HL-60 (cell line): Measurements from ENCODE around the gene SART1.

Experiments
- DNase-seq, 2 experiments: peaks; one replicate each; pipeline ENCODE4 v3.0.0-alpha.2; 2010 to 2020; ENCODE audit warnings: low read depth in 1 of 2, low spot score in 1 of 2
- H3K27ac ChIP-seq: fragments of 250-450 bp; sonication (Bioruptor Pico); replicated peaks from 2 replicates; pipeline ENCODE4 v1.5.1; 2020; ENCODE audit warnings: mild to moderate bottlenecking, moderate library complexity
- H3K27me3 ChIP-seq: fragments of 250-450 bp; sonication (Bioruptor Pico); 2 replicates; pipeline ENCODE4 v1.5.1; 2021; ENCODE audit warnings: mild to moderate bottlenecking, moderate library complexity; ENCODE audit not compliant: insufficient read depth, poor library complexity, severe bottlenecking
- H3K4me3 ChIP-seq: replicated peaks from 2 replicates; pipeline ENCODE4 v1.5.1; 2011; ENCODE audit warnings: mild to moderate bottlenecking, control low read depth, low read length; ENCODE audit not compliant: insufficient read depth
- GABPA ChIP-seq: IDR thresholded peaks from 2 replicates; pipeline ENCODE4 v1.6.1; 2012; ENCODE audit warnings: low read depth
- POLR2AphosphoS5 ChIP-seq: IDR thresholded peaks from 2 replicates; pipeline ENCODE4 v1.6.1; 2012; ENCODE audit warnings: low read depth
- SPI1 ChIP-seq: IDR thresholded peaks from 2 replicates; pipeline ENCODE4 v1.6.1; 2012; ENCODE audit warnings: low read depth, mild to moderate bottlenecking, borderline replicate concordance
- TF ChIP-seq, protein P1 (sequence below): IDR thresholded peaks from 2 replicates; pipeline ENCODE4 v1.6.1; 2012; ENCODE audit warnings: low read depth; ENCODE audit not compliant: insufficient replicate concordance
- TF ChIP-seq, protein P2 (sequence below): IDR thresholded peaks from one replicate; pipeline ENCODE4 v1.5.1; 2011; ENCODE audit warnings: low read length, control low read depth, inconsistent platforms; ENCODE audit not compliant: insufficient read depth

The SART1 gene

DNA sequence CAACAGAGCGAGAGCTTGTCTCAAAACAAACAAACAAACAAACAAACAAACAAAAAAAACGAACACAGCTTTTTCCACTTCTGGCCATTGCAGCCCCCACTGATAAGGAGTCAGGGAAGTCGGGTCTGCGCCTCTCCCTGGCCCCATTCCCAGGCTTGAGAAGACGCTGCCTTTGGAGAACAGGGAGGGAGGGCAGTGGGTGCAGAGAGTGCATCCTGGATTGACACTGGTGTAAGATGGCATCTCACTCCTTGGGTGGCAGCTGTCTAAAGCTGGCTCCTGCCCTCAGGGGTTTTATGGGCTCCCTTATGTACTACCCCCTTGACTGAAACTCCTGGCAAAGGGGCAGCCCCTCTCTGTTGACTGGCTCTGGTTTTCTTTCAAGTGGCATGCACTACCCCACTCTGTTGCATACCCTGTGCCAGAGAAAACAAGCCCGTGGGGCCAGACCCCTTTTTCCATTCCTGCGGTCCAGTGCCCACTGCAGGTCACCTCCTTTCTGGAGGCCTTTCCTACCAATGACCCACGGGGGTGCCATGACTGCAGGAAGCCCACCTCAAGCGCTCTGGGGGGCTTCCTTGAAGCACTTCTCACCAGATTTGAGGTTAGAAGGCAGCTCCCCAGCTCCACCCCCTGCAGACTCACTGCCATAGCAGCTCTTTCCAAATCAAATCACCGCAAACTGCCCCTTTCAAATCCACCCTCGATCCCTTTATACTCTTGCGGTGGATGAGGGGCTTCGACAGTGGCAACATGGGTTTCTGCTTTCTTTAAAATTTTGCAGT, 29.6 kb upstream of the SART1 start:
- Histone ChIP-seq H3K27me3 (no peaks in the 10 kb centered on the region), H3K27ac (no peak overlapping the region), H3K4me3 (no peak overlapping the region)

DNA sequence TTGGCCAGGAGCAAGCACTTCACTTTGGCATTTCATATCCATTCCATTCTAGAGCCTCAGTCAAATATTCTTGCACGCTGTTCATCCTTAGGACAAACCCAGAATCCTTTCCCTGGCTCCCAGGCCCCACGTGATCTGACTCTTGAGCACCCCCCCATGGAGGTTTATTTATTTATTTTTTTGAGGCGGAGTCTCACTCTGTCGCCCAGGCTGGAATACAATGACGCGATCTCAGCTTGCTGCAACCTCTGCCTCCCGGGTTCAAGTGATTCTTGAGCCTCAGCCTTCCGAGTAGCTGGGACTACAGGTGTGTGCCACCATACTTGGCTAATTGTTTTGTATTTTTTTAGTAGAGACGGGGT, 29.0 kb upstream of the SART1 start:
- Histone ChIP-seq H3K27me3 (no peaks in the 10 kb centered on the region), H3K4me3 (no peak overlapping the region), H3K27ac (no peak overlapping the region)
- no peak for TF ChIP-seq POLR2AphosphoS5
- no peak for TF ChIP-seq SPI1
- no peak for TF ChIP-seq GABPA
- TF ChIP-seq, protein P1, sequence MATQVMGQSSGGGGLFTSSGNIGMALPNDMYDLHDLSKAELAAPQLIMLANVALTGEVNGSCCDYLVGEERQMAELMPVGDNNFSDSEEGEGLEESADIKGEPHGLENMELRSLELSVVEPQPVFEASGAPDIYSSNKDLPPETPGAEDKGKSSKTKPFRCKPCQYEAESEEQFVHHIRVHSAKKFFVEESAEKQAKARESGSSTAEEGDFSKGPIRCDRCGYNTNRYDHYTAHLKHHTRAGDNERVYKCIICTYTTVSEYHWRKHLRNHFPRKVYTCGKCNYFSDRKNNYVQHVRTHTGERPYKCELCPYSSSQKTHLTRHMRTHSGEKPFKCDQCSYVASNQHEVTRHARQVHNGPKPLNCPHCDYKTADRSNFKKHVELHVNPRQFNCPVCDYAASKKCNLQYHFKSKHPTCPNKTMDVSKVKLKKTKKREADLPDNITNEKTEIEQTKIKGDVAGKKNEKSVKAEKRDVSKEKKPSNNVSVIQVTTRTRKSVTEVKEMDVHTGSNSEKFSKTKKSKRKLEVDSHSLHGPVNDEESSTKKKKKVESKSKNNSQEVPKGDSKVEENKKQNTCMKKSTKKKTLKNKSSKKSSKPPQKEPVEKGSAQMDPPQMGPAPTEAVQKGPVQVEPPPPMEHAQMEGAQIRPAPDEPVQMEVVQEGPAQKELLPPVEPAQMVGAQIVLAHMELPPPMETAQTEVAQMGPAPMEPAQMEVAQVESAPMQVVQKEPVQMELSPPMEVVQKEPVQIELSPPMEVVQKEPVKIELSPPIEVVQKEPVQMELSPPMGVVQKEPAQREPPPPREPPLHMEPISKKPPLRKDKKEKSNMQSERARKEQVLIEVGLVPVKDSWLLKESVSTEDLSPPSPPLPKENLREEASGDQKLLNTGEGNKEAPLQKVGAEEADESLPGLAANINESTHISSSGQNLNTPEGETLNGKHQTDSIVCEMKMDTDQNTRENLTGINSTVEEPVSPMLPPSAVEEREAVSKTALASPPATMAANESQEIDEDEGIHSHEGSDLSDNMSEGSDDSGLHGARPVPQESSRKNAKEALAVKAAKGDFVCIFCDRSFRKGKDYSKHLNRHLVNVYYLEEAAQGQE, result no peak
- TF ChIP-seq, protein P2, sequence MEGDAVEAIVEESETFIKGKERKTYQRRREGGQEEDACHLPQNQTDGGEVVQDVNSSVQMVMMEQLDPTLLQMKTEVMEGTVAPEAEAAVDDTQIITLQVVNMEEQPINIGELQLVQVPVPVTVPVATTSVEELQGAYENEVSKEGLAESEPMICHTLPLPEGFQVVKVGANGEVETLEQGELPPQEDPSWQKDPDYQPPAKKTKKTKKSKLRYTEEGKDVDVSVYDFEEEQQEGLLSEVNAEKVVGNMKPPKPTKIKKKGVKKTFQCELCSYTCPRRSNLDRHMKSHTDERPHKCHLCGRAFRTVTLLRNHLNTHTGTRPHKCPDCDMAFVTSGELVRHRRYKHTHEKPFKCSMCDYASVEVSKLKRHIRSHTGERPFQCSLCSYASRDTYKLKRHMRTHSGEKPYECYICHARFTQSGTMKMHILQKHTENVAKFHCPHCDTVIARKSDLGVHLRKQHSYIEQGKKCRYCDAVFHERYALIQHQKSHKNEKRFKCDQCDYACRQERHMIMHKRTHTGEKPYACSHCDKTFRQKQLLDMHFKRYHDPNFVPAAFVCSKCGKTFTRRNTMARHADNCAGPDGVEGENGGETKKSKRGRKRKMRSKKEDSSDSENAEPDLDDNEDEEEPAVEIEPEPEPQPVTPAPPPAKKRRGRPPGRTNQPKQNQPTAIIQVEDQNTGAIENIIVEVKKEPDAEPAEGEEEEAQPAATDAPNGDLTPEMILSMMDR, result no peak
- no peak for DNase-seq

More for the DNA sequence above, 29.6 kb upstream of the SART1 start:
- DNase-seq, result no peak
- TF ChIP-seq POLR2AphosphoS5 (no peak), GABPA (no peak), SPI1 (no peak)
- TF ChIP-seq, protein P2, result no peak
- TF ChIP-seq, protein P1, result no peak

DNA sequence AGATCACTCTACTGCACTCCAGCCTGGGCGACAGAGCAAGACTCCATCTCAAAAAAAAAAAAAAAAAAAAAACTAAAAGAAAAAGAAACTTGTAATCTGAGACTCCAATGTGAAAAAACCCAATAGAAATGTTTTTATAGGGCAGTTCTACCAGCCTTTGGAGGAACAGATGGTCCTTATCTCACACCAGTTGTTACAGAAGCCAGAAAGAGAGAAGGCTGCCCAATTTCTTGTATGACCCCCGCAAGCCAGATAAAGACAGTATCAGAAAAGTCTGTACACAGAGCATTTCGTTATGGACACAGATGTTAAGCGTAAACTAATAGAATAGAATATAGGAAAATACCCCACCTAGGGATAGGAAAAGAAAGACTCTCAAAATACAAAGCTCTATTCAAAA, 27.5 kb upstream of the SART1 start:
- Histone ChIP-seq H3K27ac (no peak overlapping the region), H3K27me3 (no peaks in the 10 kb centered on the region), H3K4me3 (no peak overlapping the region)
- no peak for DNase-seq
- no peak for TF ChIP-seq POLR2AphosphoS5
- no peak for TF ChIP-seq GABPA
- no peak for TF ChIP-seq SPI1

DNA sequence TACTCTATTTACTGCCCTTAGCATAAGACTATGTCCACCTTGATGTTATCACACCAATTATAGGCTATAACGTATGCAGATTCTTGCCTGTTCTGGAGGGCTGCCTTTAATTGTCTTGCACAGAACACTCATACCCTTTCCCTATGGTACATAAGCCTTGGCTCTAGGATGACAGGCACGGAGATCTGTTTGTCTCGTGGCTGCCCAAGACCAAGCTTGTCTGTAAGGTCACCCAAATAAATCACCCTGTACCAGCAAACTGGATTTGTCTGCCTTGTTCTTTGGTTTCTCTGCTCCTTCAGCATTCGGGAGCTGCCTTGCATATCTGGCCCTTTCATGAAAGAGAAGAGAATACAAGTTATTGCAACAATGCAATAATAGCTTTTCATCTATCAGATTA, 23.8 kb upstream of the SART1 start:
- no peak for TF ChIP-seq SPI1
- no peak for TF ChIP-seq POLR2AphosphoS5
- TF ChIP-seq, protein P1, result no peak
- no peak for TF ChIP-seq GABPA
- TF ChIP-seq, protein P2, result no peak
- no peak for DNase-seq

More for the DNA sequence above, 23.8 kb upstream of the SART1 start:
- no peaks in the 10 kb centered on the region for H3K27me3 ChIP-seq
- H3K27ac ChIP-seq, result no peak overlapping the region
- no peak overlapping the region for H3K4me3 ChIP-seq
